Jurkat, Clone E6-1 (cell line): Measurements from ENCODE around the gene FBXO45.
"Not testable (repeated sequence)": the region's sequence is repeated elsewhere in the genome, so short reads cannot be mapped to it uniquely, and the experiment has no call there.

Source experiments
- DNase-seq: peaks from one replicate; pipeline ENCODE4 v3.0.0-alpha.2; 2011; ENCODE audit warnings: low read depth, low spot score
- H3K4me3 ChIP-seq: 2 replicates; pipeline ENCODE4 v1.5.1; 2011; ENCODE audit warnings: mild to moderate bottlenecking, low read length, control low read depth, moderate library complexity

FBXO45 gene

DNA sequence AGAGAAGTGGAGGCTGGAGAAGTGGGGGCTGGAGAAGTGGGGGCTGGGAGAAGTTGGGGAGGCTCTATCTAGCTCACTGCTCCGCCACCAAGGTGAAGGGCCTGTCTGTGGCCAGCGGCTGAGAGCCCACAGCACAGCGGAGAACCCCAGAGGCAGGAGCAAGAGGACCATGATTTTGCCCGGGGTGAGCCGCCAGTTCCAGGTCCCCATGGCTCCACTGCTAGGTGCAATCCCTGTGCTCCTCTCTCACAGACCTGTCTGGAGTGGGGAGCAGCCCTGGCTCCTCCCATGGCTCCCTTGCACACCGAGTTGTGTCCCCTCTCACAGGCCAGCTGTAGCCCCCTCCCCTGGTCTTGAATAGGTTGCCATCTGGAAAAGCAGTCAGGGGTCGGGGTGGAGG, 66.4 kb downstream of the FBXO45 start:
- H3K4me3 ChIP-seq = peak overlapping the region; percentile 80
- DNase-seq = no peak

DNA sequence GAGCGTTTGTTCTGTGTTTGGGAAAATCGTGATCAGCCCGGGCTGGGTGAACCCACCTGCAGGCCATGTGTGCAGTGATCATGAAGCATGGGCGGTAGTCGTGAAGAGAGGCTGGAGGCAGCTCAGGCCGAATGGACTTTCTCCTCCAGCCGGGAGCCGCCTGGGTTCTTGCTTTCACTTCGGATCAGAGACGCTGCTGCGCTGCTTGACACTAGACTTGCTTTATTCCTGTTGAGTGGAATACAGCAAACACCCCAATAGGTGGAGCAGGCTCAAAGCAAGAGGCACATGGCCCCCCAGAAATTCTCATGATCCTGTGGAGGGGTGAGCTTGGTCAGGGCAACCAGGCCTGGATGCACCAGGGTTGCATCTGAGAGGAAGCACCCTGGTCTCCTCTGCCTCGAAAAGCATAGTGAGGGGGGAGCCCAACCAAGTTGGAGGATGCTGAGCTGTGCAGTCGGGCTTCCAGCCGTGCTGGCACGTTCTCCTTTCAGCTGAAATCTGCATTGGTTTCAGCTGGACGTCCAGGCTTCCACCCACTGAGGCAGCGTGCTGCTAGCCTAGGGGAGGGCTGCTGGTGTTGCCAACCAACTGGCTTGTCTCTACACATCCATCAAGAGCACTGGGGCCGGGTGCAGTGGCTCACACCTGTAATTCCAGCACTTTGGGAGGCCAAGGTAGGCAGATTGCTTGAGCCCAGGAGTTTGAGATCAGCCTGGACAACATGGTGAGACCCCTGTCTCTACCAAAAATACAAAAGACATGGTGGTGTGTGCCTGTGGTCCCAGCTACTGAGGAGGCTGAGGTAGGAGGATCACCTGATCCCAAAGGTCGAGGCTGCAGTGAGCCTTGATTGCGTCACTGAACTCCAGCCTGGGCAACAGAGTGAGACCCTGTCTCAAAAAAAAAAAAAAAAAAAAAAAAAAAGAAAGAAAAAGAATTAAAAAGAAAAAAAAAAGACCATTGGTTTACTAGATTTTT, 68.2 kb downstream of the FBXO45 start:
- H3K4me3 ChIP-seq = peak overlapping the region; percentile 2; the same call in 1 of the 2 replicates

DNA sequence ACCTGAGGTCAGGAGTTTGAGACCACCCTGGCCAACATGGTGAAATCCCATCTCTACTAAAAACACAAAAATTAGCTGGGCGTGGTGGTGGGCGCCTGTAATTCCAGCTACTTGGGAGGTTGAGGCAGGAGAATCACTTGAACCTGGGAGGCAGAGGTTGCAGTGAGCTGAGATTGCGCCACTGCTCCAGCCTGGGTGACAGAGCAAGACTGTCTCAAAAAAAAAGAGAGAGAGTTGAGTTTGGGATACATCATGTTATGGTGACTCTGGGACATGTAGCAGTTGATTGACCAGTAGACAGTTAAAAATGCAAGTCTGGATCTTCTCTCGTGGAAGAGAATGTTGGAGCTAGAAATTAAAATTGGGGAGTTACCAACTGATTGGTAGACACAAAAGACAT, 69.5 kb downstream of the FBXO45 start:
- DNase-seq, H3K4me3 ChIP-seq: not testable (repeated sequence)

More for the DNA sequence above, 68.2 kb downstream of the FBXO45 start:
- no peak for DNase-seq
